Measurements from ENCODE around the gene LAMB4.

GRCh38 chr7:107998660-107999480 is 131.3 kb downstream of the LAMB4 start:
- TF ChIP-seq CTCF (IDR thresholded peaks at IDR 0.05) (no peak), POLR2A (IDR thresholded peaks at IDR 0.05) (no peak)
